Panc1 (cell line): ENCODE data around the gene ABCF3.

ENCODE experiments used
- CTCF ChIP-seq: fragments of 450-650 bp; IDR thresholded peaks from 2 replicates; pipeline ENCODE4 v1.5.1; 2017; ENCODE audit warnings: mild to moderate bottlenecking
- POLR2AphosphoS5 ChIP-seq: IDR thresholded peaks from 2 replicates; pipeline ENCODE4 v1.6.1; 2012; ENCODE audit warnings: mild to moderate bottlenecking, low read depth, low read length, moderate library complexity

GRCh38 chr3:184234224-184234623, 48.2 kb downstream of the ABCF3 start:
- TF ChIP-seq CTCF = no peak
- TF ChIP-seq POLR2AphosphoS5 = no peak
